Neural cell (in vitro differentiated cells): Measurements from ENCODE around the gene IDH3A.

ENCODE experiments used
- CTCF ChIP-seq: fragments of 450-650 bp; IDR thresholded peaks from 2 replicates; pipeline ENCODE4 v1.5.1; 2014; ENCODE audit warnings: antibody characterized with exemption, mild to moderate bottlenecking, moderate library complexity; ENCODE audit not compliant: poor library complexity, severe bottlenecking
- EZH2 ChIP-seq: fragments of 200-600, 300-800 bp; shearing (Covaris generic), sonication (generic); IDR thresholded peaks from 2 replicates; pipeline ENCODE4 v1.6.1; 2014; ENCODE audit warnings: antibody characterized with exemption, low read length, borderline replicate concordance, mild to moderate bottlenecking; ENCODE audit not compliant: insufficient read depth, poor library complexity, severe bottlenecking
- POLR2AphosphoS5 ChIP-seq: IDR thresholded peaks from 2 replicates; pipeline ENCODE4 v1.6.1; 2012

- TF ChIP-seq POLR2AphosphoS5 (no peak), CTCF (no peak), EZH2 (no peak)
Measured at GRCh38 chr15:78130466-78131294, 18.5 kb upstream of the IDH3A start.
